Right lobe of liver (tissue), 4 donors: Measurements from ENCODE around the gene NT5C1A.

Source experiments
- CTCF ChIP-seq, 4 donors: fragments of 200-600 bp in 3 of 4; fragments of 450-650 bp in 1 of 4; IDR thresholded peaks; one replicate each; pipeline versions ENCODE4 v1.5.1 to v1.8.0; 2016 to 2022; ENCODE audit warnings: antibody characterized with exemption in 4 of 4, mild to moderate bottlenecking in 2 of 4
- POLR2A ChIP-seq: fragments of 450-650 bp; IDR thresholded peaks from one replicate; pipeline ENCODE4 v1.6.1; 2017; ENCODE audit warnings: antibody characterized with exemption, mild to moderate bottlenecking
- donor health status: DM: no; HTN: no; CAD: no.
- donor health status: DM: no; HTN: no; CAD: no.
- donor health status: DM: no; HTN: yes; CAD: no.

- no peak for TF ChIP-seq CTCF (IDR thresholded peaks at IDR 0.05)
- no peak for TF ChIP-seq POLR2A
Observed at GRCh38 chr1:39679821-39680220, 7.9 kb upstream of the NT5C1A start.
